ENCODE results near the gene IRF6. TPM values are rescaled to one million over a fixed set of nuclear protein-coding genes. Genes with fewer than 3 reads are reported as not detected.

IRF6 gene
- total and polyA plus RNA-seq, 2 of the 8 experiments (the other 6 are each of a cell fraction or from before 2014, with no cell fraction given) = 9.6 to 13.4 TPM

DNA sequence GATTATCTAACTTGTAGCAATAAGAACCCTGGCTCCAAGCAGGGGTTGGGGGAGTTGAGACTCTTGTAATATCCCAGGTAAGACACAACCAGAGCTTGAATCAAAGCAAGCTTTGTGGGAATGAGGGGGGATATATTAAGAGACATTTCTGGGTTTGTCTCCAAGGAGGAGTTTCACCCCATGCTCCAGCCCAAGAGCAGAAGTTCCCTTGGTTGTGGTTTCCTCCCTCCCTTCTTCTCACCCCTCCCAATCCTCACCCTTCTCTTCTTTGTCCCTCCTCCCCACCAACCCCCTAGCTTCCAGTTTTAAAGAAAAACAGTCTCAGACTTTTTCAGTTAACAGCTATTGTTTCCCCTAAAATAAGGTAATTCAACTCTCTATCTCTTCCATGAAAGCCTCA, 38.2 kb downstream of the IRF6 start (continued):
- TF ChIP-seq, protein P1, sequence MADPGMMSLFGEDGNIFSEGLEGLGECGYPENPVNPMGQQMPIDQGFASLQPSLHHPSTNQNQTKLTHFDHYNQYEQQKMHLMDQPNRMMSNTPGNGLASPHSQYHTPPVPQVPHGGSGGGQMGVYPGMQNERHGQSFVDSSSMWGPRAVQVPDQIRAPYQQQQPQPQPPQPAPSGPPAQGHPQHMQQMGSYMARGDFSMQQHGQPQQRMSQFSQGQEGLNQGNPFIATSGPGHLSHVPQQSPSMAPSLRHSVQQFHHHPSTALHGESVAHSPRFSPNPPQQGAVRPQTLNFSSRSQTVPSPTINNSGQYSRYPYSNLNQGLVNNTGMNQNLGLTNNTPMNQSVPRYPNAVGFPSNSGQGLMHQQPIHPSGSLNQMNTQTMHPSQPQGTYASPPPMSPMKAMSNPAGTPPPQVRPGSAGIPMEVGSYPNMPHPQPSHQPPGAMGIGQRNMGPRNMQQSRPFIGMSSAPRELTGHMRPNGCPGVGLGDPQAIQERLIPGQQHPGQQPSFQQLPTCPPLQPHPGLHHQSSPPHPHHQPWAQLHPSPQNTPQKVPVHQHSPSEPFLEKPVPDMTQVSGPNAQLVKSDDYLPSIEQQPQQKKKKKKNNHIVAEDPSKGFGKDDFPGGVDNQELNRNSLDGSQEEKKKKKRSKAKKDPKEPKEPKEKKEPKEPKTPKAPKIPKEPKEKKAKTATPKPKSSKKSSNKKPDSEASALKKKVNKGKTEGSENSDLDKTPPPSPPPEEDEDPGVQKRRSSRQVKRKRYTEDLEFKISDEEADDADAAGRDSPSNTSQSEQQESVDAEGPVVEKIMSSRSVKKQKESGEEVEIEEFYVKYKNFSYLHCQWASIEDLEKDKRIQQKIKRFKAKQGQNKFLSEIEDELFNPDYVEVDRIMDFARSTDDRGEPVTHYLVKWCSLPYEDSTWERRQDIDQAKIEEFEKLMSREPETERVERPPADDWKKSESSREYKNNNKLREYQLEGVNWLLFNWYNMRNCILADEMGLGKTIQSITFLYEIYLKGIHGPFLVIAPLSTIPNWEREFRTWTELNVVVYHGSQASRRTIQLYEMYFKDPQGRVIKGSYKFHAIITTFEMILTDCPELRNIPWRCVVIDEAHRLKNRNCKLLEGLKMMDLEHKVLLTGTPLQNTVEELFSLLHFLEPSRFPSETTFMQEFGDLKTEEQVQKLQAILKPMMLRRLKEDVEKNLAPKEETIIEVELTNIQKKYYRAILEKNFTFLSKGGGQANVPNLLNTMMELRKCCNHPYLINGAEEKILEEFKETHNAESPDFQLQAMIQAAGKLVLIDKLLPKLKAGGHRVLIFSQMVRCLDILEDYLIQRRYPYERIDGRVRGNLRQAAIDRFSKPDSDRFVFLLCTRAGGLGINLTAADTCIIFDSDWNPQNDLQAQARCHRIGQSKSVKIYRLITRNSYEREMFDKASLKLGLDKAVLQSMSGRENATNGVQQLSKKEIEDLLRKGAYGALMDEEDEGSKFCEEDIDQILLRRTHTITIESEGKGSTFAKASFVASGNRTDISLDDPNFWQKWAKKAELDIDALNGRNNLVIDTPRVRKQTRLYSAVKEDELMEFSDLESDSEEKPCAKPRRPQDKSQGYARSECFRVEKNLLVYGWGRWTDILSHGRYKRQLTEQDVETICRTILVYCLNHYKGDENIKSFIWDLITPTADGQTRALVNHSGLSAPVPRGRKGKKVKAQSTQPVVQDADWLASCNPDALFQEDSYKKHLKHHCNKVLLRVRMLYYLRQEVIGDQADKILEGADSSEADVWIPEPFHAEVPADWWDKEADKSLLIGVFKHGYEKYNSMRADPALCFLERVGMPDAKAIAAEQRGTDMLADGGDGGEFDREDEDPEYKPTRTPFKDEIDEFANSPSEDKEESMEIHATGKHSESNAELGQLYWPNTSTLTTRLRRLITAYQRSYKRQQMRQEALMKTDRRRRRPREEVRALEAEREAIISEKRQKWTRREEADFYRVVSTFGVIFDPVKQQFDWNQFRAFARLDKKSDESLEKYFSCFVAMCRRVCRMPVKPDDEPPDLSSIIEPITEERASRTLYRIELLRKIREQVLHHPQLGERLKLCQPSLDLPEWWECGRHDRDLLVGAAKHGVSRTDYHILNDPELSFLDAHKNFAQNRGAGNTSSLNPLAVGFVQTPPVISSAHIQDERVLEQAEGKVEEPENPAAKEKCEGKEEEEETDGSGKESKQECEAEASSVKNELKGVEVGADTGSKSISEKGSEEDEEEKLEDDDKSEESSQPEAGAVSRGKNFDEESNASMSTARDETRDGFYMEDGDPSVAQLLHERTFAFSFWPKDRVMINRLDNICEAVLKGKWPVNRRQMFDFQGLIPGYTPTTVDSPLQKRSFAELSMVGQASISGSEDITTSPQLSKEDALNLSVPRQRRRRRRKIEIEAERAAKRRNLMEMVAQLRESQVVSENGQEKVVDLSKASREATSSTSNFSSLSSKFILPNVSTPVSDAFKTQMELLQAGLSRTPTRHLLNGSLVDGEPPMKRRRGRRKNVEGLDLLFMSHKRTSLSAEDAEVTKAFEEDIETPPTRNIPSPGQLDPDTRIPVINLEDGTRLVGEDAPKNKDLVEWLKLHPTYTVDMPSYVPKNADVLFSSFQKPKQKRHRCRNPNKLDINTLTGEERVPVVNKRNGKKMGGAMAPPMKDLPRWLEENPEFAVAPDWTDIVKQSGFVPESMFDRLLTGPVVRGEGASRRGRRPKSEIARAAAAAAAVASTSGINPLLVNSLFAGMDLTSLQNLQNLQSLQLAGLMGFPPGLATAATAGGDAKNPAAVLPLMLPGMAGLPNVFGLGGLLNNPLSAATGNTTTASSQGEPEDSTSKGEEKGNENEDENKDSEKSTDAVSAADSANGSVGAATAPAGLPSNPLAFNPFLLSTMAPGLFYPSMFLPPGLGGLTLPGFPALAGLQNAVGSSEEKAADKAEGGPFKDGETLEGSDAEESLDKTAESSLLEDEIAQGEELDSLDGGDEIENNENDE (IDR thresholded peaks at IDR 0.05; ENCODE audit: insufficient replicate concordance, low read length) = no peak
- TF ChIP-seq BCL11A (IDR thresholded peaks at IDR 0.05; ENCODE audit: low read depth in 2 of 2, low read length in 2 of 2) (no peak), ZNF274 (IDR thresholded peaks at IDR 0.05; ENCODE audit: borderline replicate concordance, extremely low read depth, low read length) (no peak)

Data from H1 (cell line).